Activated gamma-delta T cell treated with anti-CD3 and anti-CD28 coated beads, Interleukin-2, amount 50 U/mL, for 16 hours (primary cell): Measurements from ENCODE around the gene CNPY3.

Source experiments
- DNase-seq: peaks from one replicate; pipeline ENCODE4 v3.0.0-alpha.2; 2020; ENCODE audit warnings: low read depth

The CNPY3 gene

DNA sequence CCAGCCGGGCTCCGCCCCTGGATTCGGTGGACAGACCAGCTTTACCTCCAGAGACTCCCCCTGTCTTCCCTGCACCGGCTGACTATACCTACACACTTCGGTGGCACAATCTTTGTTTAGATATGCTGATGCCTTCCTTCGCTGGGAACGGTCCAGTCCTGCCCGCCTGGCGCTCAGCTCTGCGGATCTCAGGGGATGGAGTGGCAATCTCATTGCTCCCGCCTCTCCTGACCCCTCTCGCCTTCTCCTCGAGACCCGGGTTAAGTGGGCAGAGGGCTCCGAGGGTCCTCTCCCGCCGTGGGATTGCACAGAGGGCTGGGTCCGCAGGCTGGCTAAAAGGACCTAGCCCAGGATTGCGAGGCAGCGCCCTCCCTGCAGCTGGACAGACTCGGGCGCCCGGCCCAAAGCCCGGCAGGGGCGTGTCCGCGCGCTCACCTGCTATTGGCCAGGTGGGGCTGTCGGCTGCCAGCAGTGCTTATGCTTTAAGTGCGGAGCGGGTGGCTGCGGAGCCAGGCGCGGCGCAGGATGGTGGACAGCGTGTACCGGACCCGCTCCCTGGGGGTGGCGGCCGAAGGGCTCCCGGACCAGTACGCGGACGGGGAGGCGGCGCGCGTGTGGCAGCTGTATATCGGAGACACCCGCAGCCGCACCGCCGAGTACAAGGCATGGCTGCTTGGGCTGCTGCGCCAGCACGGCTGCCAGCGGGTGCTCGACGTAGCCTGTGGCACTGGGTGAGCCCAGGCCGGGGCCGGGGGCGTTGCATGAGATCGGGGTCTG is 31.2 kb downstream of the CNPY3 start, which contains the start of gene GNMT:
TSS of gene GNMT (plus strand) at position 512 of the 777 bp plus-strand sequence. CDS start at position 526, 14 bp downstream.
- DNase-seq: no peak

GRCh38 chr6:42961020-42961470 is 31.8 kb downstream of the CNPY3 start:
- no peak for DNase-seq

DNA sequence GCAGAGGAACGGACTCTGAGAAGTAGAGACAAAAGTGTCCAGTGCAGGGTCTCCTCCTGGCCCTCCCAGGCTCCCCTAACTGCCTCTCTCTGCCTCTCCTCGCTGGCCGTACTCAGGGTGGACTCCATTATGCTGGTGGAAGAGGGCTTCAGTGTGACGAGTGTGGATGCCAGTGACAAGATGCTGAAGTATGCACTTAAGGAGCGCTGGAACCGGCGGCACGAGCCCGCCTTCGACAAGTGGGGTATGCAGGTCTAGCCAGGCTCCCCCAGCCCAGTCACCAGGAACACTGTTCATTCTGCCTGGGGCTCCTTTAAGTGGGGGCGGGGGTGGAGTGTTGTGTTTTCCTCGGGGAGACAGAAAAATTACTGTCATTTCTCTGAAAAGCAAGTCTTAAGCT is 32.8 kb downstream of the CNPY3 start:
- DNase-seq: no peak

DNA sequence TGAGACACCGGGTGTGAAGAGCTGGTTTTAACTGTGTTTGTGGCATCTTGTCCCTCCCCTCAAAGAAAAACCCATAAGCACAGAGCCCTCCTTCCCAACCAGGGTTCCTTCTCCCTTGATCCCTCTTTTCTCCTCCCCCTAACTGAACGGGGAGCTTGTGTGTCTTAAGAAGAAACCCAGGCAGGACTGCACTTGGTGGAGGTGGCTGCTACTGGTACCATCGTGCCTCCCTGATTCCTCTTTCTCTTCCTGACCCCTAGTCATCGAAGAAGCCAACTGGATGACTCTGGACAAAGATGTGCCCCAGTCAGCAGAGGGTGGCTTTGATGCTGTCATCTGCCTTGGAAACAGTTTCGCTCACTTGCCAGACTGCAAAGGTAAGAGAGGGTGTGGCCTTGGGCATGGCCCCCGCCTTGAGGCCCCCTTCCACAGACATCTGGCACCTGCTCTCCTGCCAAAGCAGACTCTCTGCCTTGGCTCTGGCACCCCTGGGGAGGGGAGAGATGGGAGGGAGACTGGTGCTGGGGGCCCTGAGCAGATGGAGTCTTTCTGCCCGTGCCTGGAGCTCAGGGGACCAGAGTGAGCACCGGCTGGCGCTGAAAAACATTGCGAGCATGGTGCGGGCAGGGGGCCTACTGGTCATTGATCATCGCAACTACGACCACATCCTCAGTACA is 33.4 kb downstream of the CNPY3 start:
- DNase-seq: no peak

GRCh38 chr6:42963179-42963854 is 34.0 kb downstream of the CNPY3 start:
- no peak for DNase-seq

DNA sequence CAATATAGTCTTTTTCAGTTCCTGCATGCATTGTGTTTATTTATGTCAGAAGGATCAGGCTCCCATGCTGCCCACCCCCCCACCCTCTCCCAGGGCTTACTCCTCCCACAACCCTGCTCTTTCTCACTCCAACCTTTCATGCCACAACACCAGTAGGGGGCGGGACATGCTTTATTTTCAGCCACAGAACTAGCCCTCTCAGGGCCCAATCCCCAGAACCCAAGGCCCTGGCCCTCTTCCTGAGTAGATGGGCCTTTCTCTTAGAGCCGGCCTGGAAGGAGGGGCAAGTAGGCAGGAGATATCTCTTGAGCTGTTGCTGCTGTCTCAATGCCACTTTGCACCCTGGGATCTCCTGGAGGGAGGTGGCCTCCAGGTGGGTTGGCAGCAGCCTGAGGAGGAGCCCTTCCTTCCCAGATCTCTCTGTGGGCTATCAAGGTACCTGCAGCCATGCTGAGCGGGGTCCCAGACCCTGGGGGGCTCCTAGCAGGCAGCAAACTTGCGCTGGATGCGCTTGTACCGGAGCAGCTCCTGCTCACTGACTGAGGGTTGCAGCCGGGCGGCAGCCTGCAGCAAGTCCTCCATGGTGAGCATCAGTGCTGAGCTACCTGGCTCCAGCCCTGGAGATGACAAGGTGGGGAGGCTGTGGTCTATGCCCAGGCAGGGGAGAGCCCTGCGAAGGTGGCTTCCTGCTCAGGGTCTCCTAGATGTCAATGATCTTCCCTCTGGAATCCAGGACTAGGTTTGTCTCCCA is 34.8 kb downstream of the CNPY3 start:
- no peak for DNase-seq

- DNase-seq: no peak
Observed at GRCh38 chr6:42966571-42966970, 37.3 kb downstream of the CNPY3 start.

DNA sequence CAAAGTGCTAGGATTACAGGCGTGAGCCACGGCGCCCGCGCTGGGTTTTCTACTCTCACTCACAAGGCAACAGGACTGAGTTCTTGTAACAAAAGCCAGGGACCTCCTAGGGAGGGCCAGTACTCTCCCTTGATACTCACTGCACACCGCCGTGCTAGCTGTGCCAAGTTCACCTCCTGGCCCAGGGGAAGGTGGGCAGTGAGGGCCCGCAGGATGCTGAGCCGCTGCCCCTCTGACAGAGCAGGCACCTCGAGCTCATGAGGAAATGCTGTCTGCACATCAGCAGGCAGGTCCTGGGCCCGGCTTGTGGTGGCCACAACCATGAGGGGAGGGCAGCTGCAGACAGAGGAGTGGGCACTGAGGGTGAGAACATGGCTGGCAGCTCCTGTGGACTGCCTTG is 37.9 kb downstream of the CNPY3 start:
- no peak for DNase-seq

DNA sequence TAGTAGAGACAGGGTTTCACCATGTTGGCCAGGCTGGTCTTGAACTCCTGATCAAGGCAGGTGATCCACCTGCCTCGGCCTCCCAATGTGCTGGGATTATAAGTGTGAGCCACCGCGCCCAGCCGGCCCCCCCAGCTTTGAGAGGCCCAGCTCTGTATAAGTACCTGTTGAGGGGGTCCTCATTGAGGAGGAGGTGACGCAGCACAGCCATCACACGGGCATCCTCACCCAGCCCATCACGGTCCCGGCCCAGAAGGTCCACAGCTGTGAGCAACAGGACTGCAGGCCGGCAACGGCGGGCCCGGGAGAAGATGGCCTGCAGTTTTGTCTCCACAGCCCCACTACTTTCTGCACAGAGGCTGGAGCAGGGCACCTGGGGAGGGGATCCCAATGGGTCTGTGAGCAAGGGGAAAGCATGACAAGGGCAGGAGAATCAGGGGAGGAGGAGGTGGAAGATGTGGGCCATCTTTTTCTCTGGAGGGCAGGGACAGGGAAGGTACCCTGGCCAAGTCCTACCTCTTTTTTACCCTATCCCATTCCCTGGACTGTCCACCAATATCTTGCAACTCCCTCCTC is 38.9 kb downstream of the CNPY3 start:
- DNase-seq: no peak

DNA sequence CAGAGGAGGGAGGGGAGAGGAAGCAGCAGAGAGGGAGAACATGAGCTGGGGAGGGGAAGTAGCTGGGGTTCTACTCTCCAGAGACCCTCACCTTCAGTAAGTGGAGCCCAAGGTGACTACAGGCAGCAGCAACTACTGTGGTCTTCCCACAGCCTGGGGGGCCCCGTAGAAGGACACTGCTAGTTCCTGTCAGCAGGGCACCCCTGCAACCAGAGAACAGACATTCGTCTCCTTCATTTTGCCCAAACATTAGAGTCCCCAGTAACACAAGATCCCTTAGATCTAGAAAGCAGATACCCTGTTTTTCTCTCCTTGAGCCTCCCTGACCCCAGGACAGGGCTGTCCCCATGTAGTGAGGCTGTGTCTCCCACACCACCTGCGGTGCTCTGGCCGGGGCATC is 39.5 kb downstream of the CNPY3 start:
- DNase-seq: no peak

- DNase-seq: no peak
Observed at GRCh38 chr6:42969431-42969830, 40.2 kb downstream of the CNPY3 start.

- no peak for DNase-seq
Observed at GRCh38 chr6:42969934-42970333, 40.7 kb downstream of the CNPY3 start.

DNA sequence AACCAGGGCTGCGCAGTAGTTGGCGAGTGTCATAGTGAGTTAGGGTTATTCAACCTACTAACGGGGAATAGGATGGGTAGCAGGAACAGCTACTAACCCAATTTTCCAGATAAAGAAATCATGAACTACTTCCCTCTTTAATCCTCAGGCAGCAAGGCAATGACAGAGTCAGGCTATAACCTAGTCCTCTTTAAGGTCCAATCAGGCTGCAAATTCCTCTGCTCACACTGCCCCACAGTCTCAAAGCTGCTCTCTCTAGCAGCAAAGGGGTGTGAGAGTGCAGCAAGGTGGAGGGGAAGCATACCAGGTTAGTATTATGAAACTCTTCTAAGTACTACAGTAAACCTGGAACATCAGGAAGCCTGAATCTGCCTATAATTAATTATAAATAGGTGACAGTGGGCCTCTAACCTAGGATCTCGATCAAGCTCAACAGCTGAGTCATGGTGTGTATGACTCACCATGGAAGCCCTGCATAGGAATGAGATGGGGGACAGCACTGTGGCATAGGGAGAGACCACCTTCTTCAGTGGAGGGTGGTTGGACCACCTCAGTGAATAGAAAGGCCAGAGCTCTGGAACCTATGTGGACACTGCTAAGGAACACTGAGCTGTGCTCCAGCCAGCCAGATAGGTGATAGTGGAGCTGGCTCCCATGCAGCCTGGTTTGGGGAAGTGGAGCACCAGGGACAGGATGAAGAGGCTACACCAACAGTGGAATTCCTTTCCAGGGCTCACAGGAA is 41.8 kb downstream of the CNPY3 start:
- DNase-seq: no peak

- no peak for DNase-seq
Observed at GRCh38 chr6:42971746-42972327, 42.6 kb downstream of the CNPY3 start.

DNA sequence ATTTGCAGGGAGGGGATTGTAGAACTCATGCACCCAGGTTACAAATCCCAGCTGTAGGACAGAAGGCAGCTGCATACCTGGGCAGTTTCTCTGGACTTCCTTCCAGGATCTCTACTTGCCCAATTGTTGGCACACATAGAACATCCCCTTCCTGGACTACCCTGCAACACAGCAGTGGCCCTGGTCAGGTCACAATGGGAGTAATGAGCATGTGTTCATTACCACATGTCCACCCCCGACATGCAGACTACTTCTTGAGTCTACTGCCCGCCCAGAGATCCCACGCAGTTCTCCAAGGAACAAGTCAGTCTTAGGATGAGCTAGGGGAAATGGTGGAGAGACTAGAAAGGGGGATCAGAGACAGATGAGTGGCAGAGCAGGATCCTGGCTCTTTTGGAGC is 44.6 kb downstream of the CNPY3 start:
- no peak for DNase-seq

DNA sequence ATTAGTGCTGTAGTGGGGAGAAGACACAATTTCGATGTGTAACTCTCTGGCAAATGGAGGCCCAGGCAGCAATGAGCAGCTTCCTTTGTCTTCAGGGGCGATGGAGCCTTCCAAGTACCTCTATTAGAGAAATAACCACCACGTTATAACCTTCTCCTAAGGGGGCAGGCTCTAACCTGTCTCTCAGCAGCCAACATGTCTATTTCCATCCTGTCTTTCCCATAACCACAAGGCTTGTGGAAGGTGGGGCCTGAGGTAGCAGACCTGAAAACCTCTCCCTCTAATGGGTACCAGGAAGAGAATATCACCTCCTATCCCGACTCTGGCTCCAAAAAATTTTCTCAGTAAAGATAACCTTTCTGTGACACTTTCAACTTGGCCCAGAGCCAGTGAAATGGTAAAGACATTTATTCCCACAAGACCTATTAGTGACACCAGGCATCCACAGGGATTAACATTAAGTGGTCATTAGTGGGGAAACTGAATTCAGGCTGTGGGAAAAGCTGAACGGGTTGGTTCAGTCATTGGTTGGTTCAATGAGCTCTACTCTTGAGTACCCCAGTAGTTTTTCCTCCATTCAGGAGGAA is 45.7 kb downstream of the CNPY3 start:
- no peak for DNase-seq

- DNase-seq: no peak
Observed at GRCh38 chr6:42978487-42978838, 49.2 kb downstream of the CNPY3 start.

DNA sequence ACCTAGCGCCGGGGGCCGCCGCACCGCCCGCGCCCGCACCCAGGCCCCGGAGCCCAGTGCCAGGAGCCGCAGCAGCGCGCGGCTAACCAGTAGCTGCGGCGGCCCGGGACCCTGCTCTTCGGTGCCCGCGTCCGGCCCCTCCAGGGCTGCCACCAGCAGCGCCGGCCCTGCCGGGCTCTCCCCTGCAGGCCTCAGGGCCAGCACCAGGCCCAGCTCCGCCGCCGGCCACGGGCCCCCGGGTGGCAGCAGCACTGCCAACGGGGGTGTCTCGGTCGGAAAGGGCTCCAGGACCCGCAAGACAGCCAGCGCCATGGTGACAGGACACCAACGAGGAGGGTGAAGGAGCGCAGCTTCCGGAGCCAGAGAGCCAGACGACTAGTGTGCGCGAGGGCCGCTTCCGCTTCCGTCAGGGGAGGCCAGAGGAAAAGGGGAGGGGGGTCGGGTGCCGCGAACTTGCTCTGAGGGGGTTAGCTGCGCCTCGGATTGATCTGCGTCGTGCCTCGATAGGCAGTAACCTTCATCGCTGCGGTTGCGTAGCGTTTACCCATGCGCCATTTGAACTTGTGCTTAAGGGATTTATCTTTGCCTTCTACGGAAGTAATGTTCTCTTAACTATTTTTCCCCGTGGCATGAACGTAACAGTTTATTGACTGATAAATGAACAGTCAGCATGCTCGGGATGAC is 49.7 kb downstream of the CNPY3 start, which contains the start of gene PEX6:
TSS of gene PEX6 (minus strand) at position 343 of the 684 bp plus-strand sequence. CDS start at position 312, 31 bp downstream.
- peak; percentile 93 for DNase-seq

GRCh38 chr6:42979523-42980177 is 50.4 kb downstream of the CNPY3 start:
- no peak for DNase-seq
